ENCODE measurements around the gene CYFIP1.

DNA sequence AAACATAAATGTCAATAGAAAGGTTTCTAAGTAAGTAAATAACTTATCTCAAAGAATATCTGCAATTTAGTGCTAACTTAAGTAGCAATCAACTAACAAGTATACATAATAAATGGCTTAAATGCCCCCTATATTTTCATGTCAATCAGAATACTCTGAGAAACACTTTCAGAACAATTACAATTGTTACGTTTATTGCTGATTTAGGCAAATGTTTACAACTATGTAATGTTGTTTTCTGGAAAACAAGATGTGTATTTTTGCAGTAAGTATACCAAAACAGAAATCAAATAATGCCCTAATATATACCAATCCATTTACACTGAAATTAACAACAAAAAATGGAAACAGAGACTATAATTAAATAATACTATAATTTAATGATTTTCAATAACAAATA, 46.0 kb upstream of the CYFIP1 start:
- TF ChIP-seq, protein P1, sequence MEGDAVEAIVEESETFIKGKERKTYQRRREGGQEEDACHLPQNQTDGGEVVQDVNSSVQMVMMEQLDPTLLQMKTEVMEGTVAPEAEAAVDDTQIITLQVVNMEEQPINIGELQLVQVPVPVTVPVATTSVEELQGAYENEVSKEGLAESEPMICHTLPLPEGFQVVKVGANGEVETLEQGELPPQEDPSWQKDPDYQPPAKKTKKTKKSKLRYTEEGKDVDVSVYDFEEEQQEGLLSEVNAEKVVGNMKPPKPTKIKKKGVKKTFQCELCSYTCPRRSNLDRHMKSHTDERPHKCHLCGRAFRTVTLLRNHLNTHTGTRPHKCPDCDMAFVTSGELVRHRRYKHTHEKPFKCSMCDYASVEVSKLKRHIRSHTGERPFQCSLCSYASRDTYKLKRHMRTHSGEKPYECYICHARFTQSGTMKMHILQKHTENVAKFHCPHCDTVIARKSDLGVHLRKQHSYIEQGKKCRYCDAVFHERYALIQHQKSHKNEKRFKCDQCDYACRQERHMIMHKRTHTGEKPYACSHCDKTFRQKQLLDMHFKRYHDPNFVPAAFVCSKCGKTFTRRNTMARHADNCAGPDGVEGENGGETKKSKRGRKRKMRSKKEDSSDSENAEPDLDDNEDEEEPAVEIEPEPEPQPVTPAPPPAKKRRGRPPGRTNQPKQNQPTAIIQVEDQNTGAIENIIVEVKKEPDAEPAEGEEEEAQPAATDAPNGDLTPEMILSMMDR (IDR thresholded peaks at IDR 0.05), result no peak
- TF ChIP-seq EP300 (IDR thresholded peaks at IDR 0.05) (no peak), POLR2AphosphoS5 (IDR thresholded peaks at IDR 0.05) (no peak)
